Retinal pigment epithelial cell (primary cell): Measurements from ENCODE around the gene EDIL3.

ENCODE experiments used
- DNase-seq: peaks from one replicate; pipeline ENCODE4 v3.0.0-alpha.2; 2010; ENCODE audit warnings: low read depth
- H3K4me3 ChIP-seq: 2 replicates; pipeline ENCODE4 v1.5.1; 2011; ENCODE audit warnings: mild to moderate bottlenecking, low read length, control low read depth, moderate library complexity
- TF ChIP-seq, protein P1 (sequence below): conservative IDR thresholded peaks from 2 replicates; pipeline ENCODE4 v1.5.1; 2011; ENCODE audit warnings: low read depth, low read length, control low read depth, inconsistent platforms

Gene EDIL3

DNA sequence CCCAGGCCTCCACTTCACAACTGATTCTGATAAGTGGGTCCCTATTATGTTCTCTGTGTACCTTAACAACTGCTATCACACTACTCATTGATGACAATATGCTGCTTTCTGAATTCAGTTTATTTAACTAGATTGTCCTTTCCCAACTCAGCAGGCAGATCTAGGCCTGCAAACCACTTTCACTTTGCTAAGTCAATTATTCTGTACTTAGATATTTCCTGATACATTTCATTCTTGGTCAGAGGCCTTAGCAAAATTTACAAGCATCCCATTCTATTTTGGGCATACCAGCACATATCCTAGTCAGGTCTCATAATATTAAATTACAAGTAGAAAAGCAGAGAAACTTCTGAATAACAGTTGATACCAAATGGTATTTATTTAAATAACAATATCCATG is 428.3 kb downstream of the EDIL3 start:
- no peak overlapping the region for H3K4me3 ChIP-seq
- TF ChIP-seq, protein P1, sequence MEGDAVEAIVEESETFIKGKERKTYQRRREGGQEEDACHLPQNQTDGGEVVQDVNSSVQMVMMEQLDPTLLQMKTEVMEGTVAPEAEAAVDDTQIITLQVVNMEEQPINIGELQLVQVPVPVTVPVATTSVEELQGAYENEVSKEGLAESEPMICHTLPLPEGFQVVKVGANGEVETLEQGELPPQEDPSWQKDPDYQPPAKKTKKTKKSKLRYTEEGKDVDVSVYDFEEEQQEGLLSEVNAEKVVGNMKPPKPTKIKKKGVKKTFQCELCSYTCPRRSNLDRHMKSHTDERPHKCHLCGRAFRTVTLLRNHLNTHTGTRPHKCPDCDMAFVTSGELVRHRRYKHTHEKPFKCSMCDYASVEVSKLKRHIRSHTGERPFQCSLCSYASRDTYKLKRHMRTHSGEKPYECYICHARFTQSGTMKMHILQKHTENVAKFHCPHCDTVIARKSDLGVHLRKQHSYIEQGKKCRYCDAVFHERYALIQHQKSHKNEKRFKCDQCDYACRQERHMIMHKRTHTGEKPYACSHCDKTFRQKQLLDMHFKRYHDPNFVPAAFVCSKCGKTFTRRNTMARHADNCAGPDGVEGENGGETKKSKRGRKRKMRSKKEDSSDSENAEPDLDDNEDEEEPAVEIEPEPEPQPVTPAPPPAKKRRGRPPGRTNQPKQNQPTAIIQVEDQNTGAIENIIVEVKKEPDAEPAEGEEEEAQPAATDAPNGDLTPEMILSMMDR: no peak
- DNase-seq: no peak

GRCh38 chr5:83955916-83956315 is 428.8 kb downstream of the EDIL3 start:
- TF ChIP-seq, protein P1: no peak
- H3K4me3 ChIP-seq: no peak overlapping the region
- peak; percentile 2 for DNase-seq

DNA sequence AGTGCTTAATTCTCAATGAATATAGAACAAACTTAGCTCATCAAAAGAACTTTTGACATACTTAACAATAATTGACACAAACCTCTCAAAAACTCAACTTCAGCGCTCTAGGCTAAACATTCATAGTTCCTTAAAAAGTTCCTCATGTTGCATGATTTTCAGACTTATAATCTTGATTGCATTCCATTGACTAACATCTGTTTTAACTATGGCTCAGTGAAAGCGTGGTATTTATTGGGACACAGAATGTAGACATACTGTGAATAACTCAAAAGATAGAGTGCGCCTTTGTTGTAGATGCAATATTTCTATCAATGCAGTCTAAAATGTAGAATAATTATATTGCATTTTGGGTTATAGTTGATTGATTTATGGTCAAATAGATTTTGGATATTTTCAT is 436.9 kb downstream of the EDIL3 start:
- DNase-seq: no peak
- TF ChIP-seq, protein P1: no peak
- H3K4me3 ChIP-seq: no peak overlapping the region

DNA sequence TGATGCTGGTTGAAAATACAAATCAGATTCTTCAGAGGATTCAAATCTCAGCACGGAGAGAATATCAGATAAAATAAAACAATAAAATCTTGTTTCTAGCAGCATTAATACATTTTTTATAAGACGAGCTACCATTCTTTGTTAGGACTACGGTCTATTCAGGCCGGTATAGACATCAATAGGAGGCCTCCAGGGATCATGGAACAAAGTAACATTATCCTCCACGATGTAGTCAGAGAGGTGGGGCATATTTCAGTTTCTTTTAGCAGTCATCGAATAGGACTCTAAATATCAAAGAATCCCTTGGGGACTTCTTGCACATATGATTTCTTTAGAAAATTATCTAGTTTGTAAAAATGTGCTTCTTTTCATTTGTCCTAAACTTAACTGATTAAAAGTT is 438.2 kb downstream of the EDIL3 start:
- no peak for DNase-seq
- no peak overlapping the region for H3K4me3 ChIP-seq
- TF ChIP-seq, protein P1: no peak

DNA sequence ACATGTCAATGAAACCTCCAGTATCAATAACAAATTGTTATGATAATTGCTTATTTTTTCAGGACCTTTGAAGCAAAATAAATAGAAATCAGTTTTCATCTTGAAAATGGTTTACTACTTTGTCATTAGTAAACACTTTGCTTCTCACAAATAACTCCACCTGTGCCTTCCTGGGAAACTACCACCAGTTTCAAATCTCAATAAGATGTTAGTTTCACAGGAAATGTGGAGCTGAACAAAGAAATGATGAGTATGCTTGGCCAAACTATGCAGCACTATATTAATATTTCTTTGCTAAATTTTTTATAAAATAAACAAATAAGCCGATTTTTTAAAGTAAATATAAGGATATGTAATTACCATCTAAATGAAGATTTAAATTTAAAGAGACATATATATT is 442.5 kb downstream of the EDIL3 start:
- TF ChIP-seq, protein P1: no peak
- no peak overlapping the region for H3K4me3 ChIP-seq
- DNase-seq: no peak

GRCh38 chr5:83937837-83938236 is 446.8 kb downstream of the EDIL3 start:
- H3K4me3 ChIP-seq: no peak overlapping the region
- TF ChIP-seq, protein P1: no peak
- no peak for DNase-seq

DNA sequence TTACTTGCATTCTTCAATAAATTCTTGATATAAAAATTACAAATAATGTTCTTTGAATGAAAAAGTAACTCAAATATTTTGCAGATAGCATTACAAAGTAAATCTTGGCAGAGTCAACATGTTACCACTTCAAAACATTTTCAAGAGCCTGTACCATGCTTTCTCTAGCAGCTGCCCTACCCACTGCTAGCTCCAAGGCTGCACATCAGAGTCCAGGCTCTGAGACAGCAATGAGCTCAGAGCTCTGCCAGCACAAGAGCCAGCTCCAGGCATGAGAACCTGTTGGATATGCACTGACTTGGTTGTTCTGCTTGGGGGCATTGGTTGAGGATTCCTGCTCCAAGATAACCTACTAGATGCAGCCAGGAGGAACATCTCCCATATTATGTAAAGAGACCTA is 452.7 kb downstream of the EDIL3 start:
- DNase-seq: no peak
- TF ChIP-seq, protein P1: no peak
- H3K4me3 ChIP-seq: no peak overlapping the region
